Upper lobe of left lung (tissue), 4 donors: Measurements from ENCODE around the gene FOXF2.

ENCODE experiments used
- CTCF ChIP-seq, 6 experiments: fragments of 450-650 bp in 4 of 6; fragments of 200-600 bp in 2 of 6; sonication (generic) in 2 of 6; IDR thresholded peaks; one replicate each; pipeline ENCODE4 v1.5.1; 2016 to 2019; ENCODE audit warnings: antibody characterized with exemption in 6 of 6
- EP300 ChIP-seq, 4 donors: sonication (generic); formaldehyde crosslinking; IDR thresholded peaks; one replicate each; pipeline ENCODE4 v1.5.1; 2017; ENCODE audit warnings: antibody characterized with exemption in 4 of 4, control low read depth in 2 of 4
- POLR2A ChIP-seq, 4 donors: fragments of 450-650 bp; IDR thresholded peaks; one replicate each; pipeline ENCODE4 v1.5.1; 2016 to 2017; ENCODE audit warnings: antibody characterized with exemption in 4 of 4, mild to moderate bottlenecking in 2 of 4

GRCh38 chr6:1412901-1413300, 23.5 kb downstream of the FOXF2 start:
- TF ChIP-seq POLR2A (IDR thresholded peaks at IDR 0.05) (no peak), CTCF (IDR thresholded peaks at IDR 0.05) (no peak), EP300 (IDR thresholded peaks at IDR 0.05) (no peak)
